GM23338 (cell line): ENCODE measurements around the gene DSCAML1.

Experiments
- CTCF ChIP-seq, 2 experiments: fragments of 200-600 bp in 1 of 2; sonication (generic) in 1 of 2; conservative IDR thresholded peaks; 2 replicates each; pipeline versions ENCODE4 v1.5.1 to v1.6.1; 2016 to 2017; ENCODE audit warnings: antibody characterized with exemption in 2 of 2, low read depth in 2 of 2, mild to moderate bottlenecking in 2 of 2, moderate library complexity in 1 of 2
- EZH2 ChIP-seq: fragments of 200-600 bp; sonication (generic); IDR thresholded peaks from one replicate; pipeline ENCODE4 v1.8.0; 2017; ENCODE audit warnings: antibody characterized with exemption, mild to moderate bottlenecking, low read depth; ENCODE audit not compliant: unreplicated experiment

- no peak for TF ChIP-seq CTCF (conservative IDR thresholded peaks at IDR 0.05; ENCODE audit: low read depth in 2 of 2)
- no peak for TF ChIP-seq EZH2
Observed at GRCh38 chr11:117646411-117646810, 150.6 kb downstream of the DSCAML1 start.
